ENCODE measurements around the gene RPTOR. TPM values are rescaled to one million over a fixed set of nuclear protein-coding genes. Genes with fewer than 3 reads are reported as not detected.
A peak's percentile ranks its signal among the peaks of the same experiment; 100 is the strongest.
"Not testable (repeated sequence)": the region's sequence is repeated elsewhere in the genome, so short reads cannot be mapped to it uniquely, and the experiment has no call there.

Gene RPTOR
- total and polyA plus RNA-seq, 2 donors: 8.1 to 10.3 TPM

GRCh38 chr17:80743973-80744372 is 199.3 kb downstream of the RPTOR start:
- peak overlapping the region; percentile 76 for H3K27ac ChIP-seq (ENCODE audit: low read depth in 1 of 2, low read length in 1 of 2)
- not testable (repeated sequence) for H3K27me3 ChIP-seq (ENCODE audit: control insufficient read depth in 2 of 2, insufficient read depth in 1 of 2, low read length in 1 of 2); DNase-seq (ENCODE audit: low read depth in 6 of 9, low spot score in 9 of 9)
- peaks cover 3 to 11% of the 10 kb centered on the region in 2 donors for H3K36me3 ChIP-seq (ENCODE audit: control insufficient read depth in 2 of 2, insufficient read depth in 2 of 2, low read length in 1 of 2)
- peaks cover 21 to 54% of the 10 kb centered on the region in 2 donors for H3K4me1 ChIP-seq (ENCODE audit: control insufficient read depth in 2 of 2, insufficient read depth in 2 of 2, low read length in 2 of 2)
- H3K9me3 ChIP-seq (ENCODE audit: control insufficient read depth in 2 of 2, insufficient read depth in 1 of 2, low read length in 1 of 2): peaks cover 0 to 20% of the 10 kb centered on the region in 2 donors
- peak overlapping the region; percentile 46 to 50 for H3K4me3 ChIP-seq (ENCODE audit: low read length in 2 of 2)
- 65% methylated on average over 2 of the region's 2 CpGs for WGBS

- WGBS: 90% methylated on average over 1 of the region's 1 CpG
- Histone ChIP-seq H3K4me3 (ENCODE audit: low read length in 2 of 2) (peak overlapping the region; percentile 12 to 23), H3K27ac (ENCODE audit: low read depth in 1 of 2, low read length in 1 of 2) (peak overlapping the region in 1 of 2 donors; percentile 46), H3K9me3 (ENCODE audit: control insufficient read depth in 2 of 2, insufficient read depth in 1 of 2, low read length in 1 of 2) (peaks cover 0 to 20% of the 10 kb centered on the region in 2 donors), H3K4me1 (ENCODE audit: control insufficient read depth in 2 of 2, insufficient read depth in 2 of 2, low read length in 2 of 2) (peaks cover 20 to 53% of the 10 kb centered on the region in 2 donors)
- H3K27me3 ChIP-seq (ENCODE audit: control insufficient read depth in 2 of 2, insufficient read depth in 1 of 2, low read length in 1 of 2); DNase-seq (ENCODE audit: low read depth in 6 of 9, low spot score in 9 of 9); H3K36me3 ChIP-seq (ENCODE audit: control insufficient read depth in 2 of 2, insufficient read depth in 2 of 2, low read length in 1 of 2): not testable (repeated sequence)
Observed at GRCh38 chr17:80744725-80745124, 200.1 kb downstream of the RPTOR start.

- peaks cover 24 to 58% of the 10 kb centered on the region in 2 donors for H3K4me1 ChIP-seq (ENCODE audit: control insufficient read depth in 2 of 2, insufficient read depth in 2 of 2, low read length in 2 of 2)
- H3K4me3 ChIP-seq (ENCODE audit: low read length in 2 of 2): peak overlapping the region; percentile 12 to 23
- peak overlapping the region in 1 of 2 donors; percentile 46 for H3K27ac ChIP-seq (ENCODE audit: low read depth in 1 of 2, low read length in 1 of 2)
- DNase-seq (ENCODE audit: low read depth in 6 of 9, low spot score in 9 of 9): no peak
- H3K27me3 ChIP-seq (ENCODE audit: control insufficient read depth in 2 of 2, insufficient read depth in 1 of 2, low read length in 1 of 2): no peaks in the 10 kb centered on the region
- H3K36me3 ChIP-seq (ENCODE audit: control insufficient read depth in 2 of 2, insufficient read depth in 2 of 2, low read length in 1 of 2): peaks cover 3 to 9% of the 10 kb centered on the region in 2 donors
- H3K9me3 ChIP-seq (ENCODE audit: control insufficient read depth in 2 of 2, insufficient read depth in 1 of 2, low read length in 1 of 2): peaks cover 0 to 20% of the 10 kb centered on the region in 2 donors
- WGBS: 96% methylated on average over 4 of the region's 4 CpGs
Observed at GRCh38 chr17:80745183-80745582, 200.5 kb downstream of the RPTOR start.

GRCh38 chr17:80746262-80746935 is 201.8 kb downstream of the RPTOR start:
- peak overlapping the region in 1 of 2 donors; percentile 58 for H3K27ac ChIP-seq (ENCODE audit: low read depth in 1 of 2, low read length in 1 of 2)
- no peaks in the 10 kb centered on the region for H3K27me3 ChIP-seq (ENCODE audit: control insufficient read depth in 2 of 2, insufficient read depth in 1 of 2, low read length in 1 of 2)
- DNase-seq (ENCODE audit: low read depth in 6 of 9, low spot score in 9 of 9): no peak
- peaks cover 0 to 13% of the 10 kb centered on the region in 2 donors for H3K9me3 ChIP-seq (ENCODE audit: control insufficient read depth in 2 of 2, insufficient read depth in 1 of 2, low read length in 1 of 2)
- WGBS: 93% methylated on average over 22 of the region's 23 CpGs
- H3K36me3 ChIP-seq (ENCODE audit: control insufficient read depth in 2 of 2, insufficient read depth in 2 of 2, low read length in 1 of 2): peaks cover 3 to 4% of the 10 kb centered on the region in 2 donors
- no peak overlapping the region for H3K4me3 ChIP-seq (ENCODE audit: low read length in 2 of 2)
- H3K4me1 ChIP-seq (ENCODE audit: control insufficient read depth in 2 of 2, insufficient read depth in 2 of 2, low read length in 2 of 2): peaks cover 34 to 68% of the 10 kb centered on the region in 2 donors

- peaks cover 0 to 6% of the 10 kb centered on the region in 2 donors for H3K9me3 ChIP-seq (ENCODE audit: control insufficient read depth in 2 of 2, insufficient read depth in 1 of 2, low read length in 1 of 2)
- no peak for DNase-seq (ENCODE audit: low read depth in 6 of 9, low spot score in 9 of 9)
- H3K36me3 ChIP-seq (ENCODE audit: control insufficient read depth in 2 of 2, insufficient read depth in 2 of 2, low read length in 1 of 2): peaks cover 3 to 4% of the 10 kb centered on the region in 2 donors
- no peak overlapping the region for H3K4me3 ChIP-seq (ENCODE audit: low read length in 2 of 2)
- peaks cover 38 to 68% of the 10 kb centered on the region in 2 donors for H3K4me1 ChIP-seq (ENCODE audit: control insufficient read depth in 2 of 2, insufficient read depth in 2 of 2, low read length in 2 of 2)
- no peaks in the 10 kb centered on the region for H3K27me3 ChIP-seq (ENCODE audit: control insufficient read depth in 2 of 2, insufficient read depth in 1 of 2, low read length in 1 of 2)
- H3K27ac ChIP-seq (ENCODE audit: low read depth in 1 of 2, low read length in 1 of 2): peak overlapping the region in 1 of 2 donors; percentile 5
- WGBS: 92% methylated on average over 9 of the region's 9 CpGs
Observed at GRCh38 chr17:80747469-80747868, 202.8 kb downstream of the RPTOR start.

- H3K4me3 ChIP-seq (ENCODE audit: low read length in 2 of 2): no peak overlapping the region
- peak overlapping the region in 1 of 2 donors; percentile 94 for H3K27ac ChIP-seq (ENCODE audit: low read depth in 1 of 2, low read length in 1 of 2)
- 90% methylated on average over 3 of the region's 3 CpGs for WGBS
- no peak for DNase-seq (ENCODE audit: low read depth in 6 of 9, low spot score in 9 of 9)
- no peaks in the 10 kb centered on the region for H3K27me3 ChIP-seq (ENCODE audit: control insufficient read depth in 2 of 2, insufficient read depth in 1 of 2, low read length in 1 of 2)
- H3K4me1 ChIP-seq (ENCODE audit: control insufficient read depth in 2 of 2, insufficient read depth in 2 of 2, low read length in 2 of 2): peaks cover 45 to 71% of the 10 kb centered on the region in 2 donors
- H3K36me3 ChIP-seq (ENCODE audit: control insufficient read depth in 2 of 2, insufficient read depth in 2 of 2, low read length in 1 of 2): peaks cover 15% of the 10 kb centered on the region in 2 donors
- peaks cover 0 to 6% of the 10 kb centered on the region in 2 donors for H3K9me3 ChIP-seq (ENCODE audit: control insufficient read depth in 2 of 2, insufficient read depth in 1 of 2, low read length in 1 of 2)
Observed at GRCh38 chr17:80749611-80750010, 205.0 kb downstream of the RPTOR start.

GRCh38 chr17:80750263-80750662 is 205.6 kb downstream of the RPTOR start:
- Histone ChIP-seq H3K4me3 (ENCODE audit: low read length in 2 of 2) (no peak overlapping the region), H3K4me1 (ENCODE audit: control insufficient read depth in 2 of 2, insufficient read depth in 2 of 2, low read length in 2 of 2) (peaks cover 51 to 71% of the 10 kb centered on the region in 2 donors), H3K27me3 (ENCODE audit: control insufficient read depth in 2 of 2, insufficient read depth in 1 of 2, low read length in 1 of 2) (no peaks in the 10 kb centered on the region), H3K9me3 (ENCODE audit: control insufficient read depth in 2 of 2, insufficient read depth in 1 of 2, low read length in 1 of 2) (peaks cover 0 to 6% of the 10 kb centered on the region in 2 donors), H3K36me3 (ENCODE audit: control insufficient read depth in 2 of 2, insufficient read depth in 2 of 2, low read length in 1 of 2) (peaks cover 20 to 21% of the 10 kb centered on the region in 2 donors), H3K27ac (ENCODE audit: low read depth in 1 of 2, low read length in 1 of 2) (peak overlapping the region; percentile 80 to 94)
- WGBS: 58% methylated on average over 14 of the region's 14 CpGs
- DNase-seq (ENCODE audit: low read depth in 6 of 9, low spot score in 9 of 9): peak in 1 of 9 donors; percentile 44

- Histone ChIP-seq H3K27me3 (ENCODE audit: control insufficient read depth in 2 of 2, insufficient read depth in 1 of 2, low read length in 1 of 2) (no peaks in the 10 kb centered on the region), H3K27ac (ENCODE audit: low read depth in 1 of 2, low read length in 1 of 2) (peak overlapping the region; percentile 88 to 94), H3K4me3 (ENCODE audit: low read length in 2 of 2) (peak overlapping the region in 1 of 2 donors; percentile 11), H3K4me1 (ENCODE audit: control insufficient read depth in 2 of 2, insufficient read depth in 2 of 2, low read length in 2 of 2) (peaks cover 57 to 79% of the 10 kb centered on the region in 2 donors), H3K36me3 (ENCODE audit: control insufficient read depth in 2 of 2, insufficient read depth in 2 of 2, low read length in 1 of 2) (peaks cover 21 to 27% of the 10 kb centered on the region in 2 donors), H3K9me3 (ENCODE audit: control insufficient read depth in 2 of 2, insufficient read depth in 1 of 2, low read length in 1 of 2) (peaks cover 0 to 5% of the 10 kb centered on the region in 2 donors)
- no peak for DNase-seq (ENCODE audit: low read depth in 6 of 9, low spot score in 9 of 9)
- WGBS: 92% methylated on average over 30 of the region's 30 CpGs
Observed at GRCh38 chr17:80751070-80751945, 206.7 kb downstream of the RPTOR start.

All from thymus (tissue), 11 donors.